SK-N-SH (cell line): Measurements from ENCODE around the gene ANXA11. TPM values are rescaled to one million over a fixed set of nuclear protein-coding genes. Genes with fewer than 3 reads are reported as not detected.

Source experiments
- CTCF ChIA-PET: fragments of 300-600, 350-600 bp; formaldehyde crosslinking; extraction: SDS; loops from one replicate; lab custom pipeline; 2021; lab: Yijun Ruan, JAX
- POLR2A ChIA-PET: fragments of 350-600 bp; sonication (Branson Sonifier 250); formaldehyde crosslinking; extraction: SDS; loops from one replicate; lab custom pipeline; 2020; ENCODE audit warnings: antibody characterized with exemption, inconsistent platforms; lab: Yijun Ruan, JAX
- DNase-seq: peaks from one replicate; pipeline ENCODE4 v3.0.0; 2012
- H2AFZ ChIP-seq: fragments of 200-600 bp; sonication (generic); 2 replicates; pipeline ENCODE4 v1.8.1; 2016; ENCODE audit warnings: antibody characterized with exemption, mild to moderate bottlenecking, low read depth
- H3F3A ChIP-seq: fragments of 200-600 bp; sonication (generic); replicated peaks from 2 replicates; pipeline ENCODE3; 2016; ENCODE audit warnings: antibody characterized with exemption, mild to moderate bottlenecking; ENCODE audit not compliant: insufficient read depth
- H3K27ac ChIP-seq, 2 experiments: fragments of 200-500 bp in 1 of 2; fragments of 200-600 bp in 1 of 2; sonication (Bioruptor generic) in 1 of 2; sonication (generic), shearing (Covaris generic) in 1 of 2; 2 replicates each; pipeline versions ENCODE4 v1.5.1 to v1.6.1; 2014 to 2016; ENCODE audit warnings: low read depth in 2 of 2, inconsistent platforms in 1 of 2, low read length in 1 of 2, mild to moderate bottlenecking in 1 of 2, mixed read lengths in 1 of 2
- H3K27me3 ChIP-seq: fragments of 200-600 bp; sonication (generic), shearing (Covaris generic); 2 replicates; pipeline ENCODE4 v1.6.1; 2016; ENCODE audit warnings: mixed run types; ENCODE audit not compliant: insufficient read depth
- H3K36me3 ChIP-seq, 2 experiments: fragments of 200-500 bp in 1 of 2; fragments of 200-600 bp in 1 of 2; sonication (Bioruptor generic) in 1 of 2; sonication (generic) in 1 of 2; replicated peaks in 1 of 2; 2 replicates each; pipeline versions ENCODE3 to v1.5.1; 2014 to 2016; ENCODE audit warnings: low read length in 1 of 2, mild to moderate bottlenecking in 1 of 2; ENCODE audit not compliant: insufficient read depth in 2 of 2, control insufficient read depth in 1 of 2
- H3K4me1 ChIP-seq, 2 experiments: fragments of 200-500 bp in 1 of 2; fragments of 200-600 bp in 1 of 2; sonication (Bioruptor generic) in 1 of 2; sonication (generic), shearing (Covaris generic) in 1 of 2; 2 replicates each; pipeline versions ENCODE4 v1.5.1 to v1.6.1; 2014 to 2016; ENCODE audit warnings: low read depth in 1 of 2, low read length in 1 of 2, mixed run types in 1 of 2; ENCODE audit not compliant: insufficient read depth in 2 of 2, control insufficient read depth in 1 of 2
- H3K4me2 ChIP-seq: fragments of 200-600 bp; sonication (generic), shearing (Covaris generic); 2 replicates; pipeline ENCODE4 v1.6.1; 2017; ENCODE audit warnings: mixed run types
- H3K4me3 ChIP-seq, 2 experiments: fragments of 200-500 bp in 1 of 2; fragments of 200-600 bp in 1 of 2; sonication (Bioruptor generic) in 1 of 2; sonication (generic), shearing (Covaris generic) in 1 of 2; 2 replicates each; pipeline versions ENCODE4 v1.5.1 to v1.8.1; 2014 to 2016; ENCODE audit warnings: low read depth in 2 of 2, inconsistent platforms in 1 of 2, low read length in 1 of 2, mild to moderate bottlenecking in 1 of 2, mixed read lengths in 1 of 2, moderate library complexity in 1 of 2
- H3K79me2 ChIP-seq: fragments of 200-600 bp; sonication (generic); 2 replicates; pipeline ENCODE4 v1.8.1; 2017; ENCODE audit warnings: mild to moderate bottlenecking; ENCODE audit not compliant: insufficient read depth
- H3K9ac ChIP-seq: fragments of 200-600 bp; sonication (generic); 2 replicates; pipeline ENCODE4 v1.6.1; 2017; ENCODE audit warnings: mixed run types
- H3K9me2 ChIP-seq: fragments of 200-600 bp; sonication (generic); 2 replicates; pipeline ENCODE4 v1.6.1; 2017; ENCODE audit warnings: mixed run types
- H3K9me3 ChIP-seq: fragments of 200-600 bp; sonication (generic); 2 replicates; pipeline ENCODE4 v1.6.1; 2017; ENCODE audit warnings: mixed run types, mild to moderate bottlenecking, moderate library complexity
- H4K20me1 ChIP-seq: fragments of 200-600 bp; sonication (generic); 2 replicates; pipeline ENCODE4 v1.6.1; 2017; ENCODE audit warnings: mild to moderate bottlenecking, mixed run types; ENCODE audit not compliant: insufficient read depth
- CHD2 ChIP-seq: fragments of 150-350 bp; IDR thresholded peaks from 2 replicates; pipeline ENCODE4 v1.6.1; 2018; ENCODE audit warnings: low read length; ENCODE audit not compliant: partially characterized antibody
- CTCF ChIP-seq: fragments of 200-600 bp; sonication (generic); IDR thresholded peaks from 2 replicates; pipeline ENCODE4 v1.6.1; 2017; ENCODE audit warnings: antibody characterized with exemption, mild to moderate bottlenecking, moderate library complexity
- ELF1 ChIP-seq: IDR thresholded peaks from 2 replicates; pipeline ENCODE4 v1.4.0; 2012
- FOSL2 ChIP-seq: IDR thresholded peaks from 2 replicates; pipeline ENCODE4 v1.4.0; 2012; ENCODE audit warnings: low read depth, mild to moderate bottlenecking, moderate library complexity, borderline replicate concordance
- FOXM1 ChIP-seq: IDR thresholded peaks from 2 replicates; pipeline ENCODE4 v1.4.0; 2012; ENCODE audit warnings: low read depth, mild to moderate bottlenecking
- GATA2 ChIP-seq: sonication (generic); formaldehyde crosslinking; IDR thresholded peaks from 2 replicates; pipeline ENCODE4 v1.5.0; 2020; ENCODE audit warnings: mild to moderate bottlenecking, missing genetic modification reagents
- MEF2A ChIP-seq: IDR thresholded peaks from 2 replicates; pipeline ENCODE4 v1.4.0; 2012; ENCODE audit warnings: low read depth, borderline replicate concordance
- MXI1 ChIP-seq: IDR thresholded peaks from 2 replicates; pipeline ENCODE4 v1.6.1; 2012; ENCODE audit warnings: mild to moderate bottlenecking, low read depth, low read length, improper control_type of control experiment
- NRF1 ChIP-seq: IDR thresholded peaks from 2 replicates; pipeline ENCODE4 v1.6.1; 2012; ENCODE audit warnings: low read depth, mild to moderate bottlenecking, low read length
- RAD21 ChIP-seq: IDR thresholded peaks from 2 replicates; pipeline ENCODE4 v1.6.1; 2012; ENCODE audit warnings: mild to moderate bottlenecking, low read length
- RFX5 ChIP-seq: IDR thresholded peaks from 2 replicates; pipeline ENCODE4 v1.6.1; 2012; ENCODE audit warnings: mild to moderate bottlenecking, improper control_type of control experiment, low read length
- TAF1 ChIP-seq: IDR thresholded peaks from 2 replicates; pipeline ENCODE4 v1.6.1; 2012; ENCODE audit warnings: low read depth, mild to moderate bottlenecking, low read length, moderate library complexity, borderline replicate concordance
- USF2 ChIP-seq: fragments of 150-350 bp; IDR thresholded peaks from 2 replicates; pipeline ENCODE4 v1.6.1; 2017; ENCODE audit warnings: antibody characterized with exemption, low read length, low read depth, borderline replicate concordance
- YY1 ChIP-seq: IDR thresholded peaks from 2 replicates; pipeline ENCODE4 v1.4.0; 2012; ENCODE audit warnings: low read depth, mild to moderate bottlenecking
- WGBS: methylation state at CpG from one replicate; pipeline ENCODE4 v1.1.6; 2017; ENCODE audit warnings: low lambda C conversion rate; 5-methylcytosine and 5-hydroxymethylcytosine counted together
- polyA plus RNA-seq, 3 experiments: library from polyadenylated mRNA; depleted of rRNA; stranded (reverse); fragments of >200 nt; gene quantifications; 2 replicates each; pipeline ENCODE4 v1.2.3, GENCODE V29; 2012

The ANXA11 gene
- polyA plus RNA-seq, 1 of the 3 experiments (the other 2 are of a cell fraction): 53.6 TPM

GRCh38 chr10:80182986-80183385 is 22.4 kb downstream of the ANXA11 start:
- H3K27ac ChIP-seq: no peak overlapping the region
- H3K9ac ChIP-seq: no peak overlapping the region
- 96% methylated on average over 4 of the region's 6 CpGs for WGBS
- H2AFZ ChIP-seq: no peak overlapping the region
- no peaks in the 10 kb centered on the region for H3K9me3 ChIP-seq
- no peaks in the 10 kb centered on the region; a peak in 1 of 4 replicates for H3K4me1 ChIP-seq
- ChIA-PET POLR2A (no interaction called here), CTCF (interaction anchor here (0.7 kb wide), 1 partner anchor 39 kb away, joined by 3 read pairs; no protein-coding TSS in a partner anchor)
- H3K4me3 ChIP-seq: no peak overlapping the region
- TF ChIP-seq FOXM1: no peak
- TF ChIP-seq, all 33 proteins: peak for 0
- Histone ChIP-seq H3K9me2 (no peaks in the 10 kb centered on the region), H3K79me2 (peaks cover 50% of the 10 kb centered on the region; the same call in 1 of the 2 replicates), H4K20me1 (peaks cover 60% of the 10 kb centered on the region), H3K4me2 (no peak overlapping the region), H3F3A (no peaks in the 10 kb centered on the region), H3K36me3 (no peaks in the 10 kb centered on the region), H3K27me3 (no peaks in the 10 kb centered on the region)
- DNase-seq: no peak

GRCh38 chr10:80177781-80178636 is 27.3 kb downstream of the ANXA11 start:
- no peak overlapping the region for H3K27ac ChIP-seq
- CTCF ChIA-PET: interaction anchor here (1.4 kb wide), 1 partner anchor 34 kb away, joined by 5 read pairs; no protein-coding TSS in a partner anchor

More at GRCh38 chr10:80177781-80178636, 27.3 kb downstream of the ANXA11 start:
- no peak for DNase-seq
- no peaks in the 10 kb centered on the region for H3K9me3 ChIP-seq
- H3K4me1 ChIP-seq: no peaks in the 10 kb centered on the region; a peak in 2 of 4 replicates
- peaks cover 0 to under 1% of the 10 kb centered on the region in 2 experiments for H3K36me3 ChIP-seq
- H3K9ac ChIP-seq: no peak overlapping the region
- H3F3A ChIP-seq: no peaks in the 10 kb centered on the region
- no peak overlapping the region for H3K4me2 ChIP-seq
- H2AFZ ChIP-seq: no peak overlapping the region
- POLR2A ChIA-PET: no interaction called here
- 90% methylated on average over 12 of the region's 12 CpGs for WGBS
- no peak for TF ChIP-seq RAD21
- TF ChIP-seq MEF2A: no peak
- TF ChIP-seq MXI1: no peak
- TF ChIP-seq TAF1: no peak
- TF ChIP-seq FOSL2: no peak
- TF ChIP-seq CTCF: no peak
- TF ChIP-seq RFX5: no peak
- TF ChIP-seq GATA2 (CRISPR knock-in tag): no peak
- TF ChIP-seq YY1: no peak
- no peak for TF ChIP-seq USF2
- no peak for TF ChIP-seq ELF1
- TF ChIP-seq CHD2: no peak
- TF ChIP-seq NRF1: no peak
- peaks cover 26% of the 10 kb centered on the region; the same call in 1 of the 2 replicates for H4K20me1 ChIP-seq
- no peak overlapping the region for H3K4me3 ChIP-seq
- no peaks in the 10 kb centered on the region for H3K9me2 ChIP-seq
- no peaks in the 10 kb centered on the region for H3K27me3 ChIP-seq
- H3K79me2 ChIP-seq: peaks cover 18% of the 10 kb centered on the region; the same call in 1 of the 2 replicates
